Measurements from ENCODE around the gene CDADC1. TPM values are rescaled to one million over a fixed set of nuclear protein-coding genes. Genes with fewer than 3 reads are reported as not detected.

CDADC1 gene
- total and polyA plus RNA-seq, 2 donors = 6.6 to 7.2 TPM

- 82% methylated on average over 5 of the region's 5 CpGs for WGBS
- DNase-seq (ENCODE audit: extremely low spot score) = no peak
- no peak overlapping the region for H3K27ac ChIP-seq (ENCODE audit: low read depth)
- H3K36me3 ChIP-seq (ENCODE audit: insufficient read depth) = no peaks in the 10 kb centered on the region
- no peak overlapping the region for H3K4me3 ChIP-seq (ENCODE audit: low read depth, low read length)
- H3K4me1 ChIP-seq (ENCODE audit: insufficient read depth) = no peaks in the 10 kb centered on the region
These were observed 3.6 kb downstream of the CDADC1 start for GRCh38 chr13:49251326-49251725.

- H3K36me3 ChIP-seq (ENCODE audit: insufficient read depth) = no peaks in the 10 kb centered on the region
- WGBS = 97% methylated on average over 1 of the region's 1 CpG
- no peak for DNase-seq (ENCODE audit: extremely low spot score)
These were observed 5.6 kb downstream of the CDADC1 start for GRCh38 chr13:49253310-49253709.

GRCh38 chr13:49254007-49254406, 6.3 kb downstream of the CDADC1 start:
- no peak for DNase-seq (ENCODE audit: extremely low spot score)
- Histone ChIP-seq H3K4me3 (ENCODE audit: low read depth, low read length) (no peak overlapping the region), H3K4me1 (ENCODE audit: insufficient read depth) (no peaks in the 10 kb centered on the region), H3K36me3 (ENCODE audit: insufficient read depth) (no peaks in the 10 kb centered on the region), H3K27ac (ENCODE audit: low read depth) (no peak overlapping the region)
- 57% methylated on average over 1 of the region's 1 CpG for WGBS

More at GRCh38 chr13:49253310-49253709, 5.6 kb downstream of the CDADC1 start:
- H3K27ac ChIP-seq (ENCODE audit: low read depth) = no peak overlapping the region
- H3K4me3 ChIP-seq (ENCODE audit: low read depth, low read length) = no peak overlapping the region
- H3K4me1 ChIP-seq (ENCODE audit: insufficient read depth) = no peaks in the 10 kb centered on the region

GRCh38 chr13:49256841-49257240, 9.1 kb downstream of the CDADC1 start:
- no peaks in the 10 kb centered on the region for H3K4me1 ChIP-seq (ENCODE audit: insufficient read depth)
- H3K36me3 ChIP-seq (ENCODE audit: insufficient read depth) = no peaks in the 10 kb centered on the region
- H3K27ac ChIP-seq (ENCODE audit: low read depth) = no peak overlapping the region
- DNase-seq (ENCODE audit: extremely low spot score) = no peak
- WGBS = 95% methylated on average over 2 of the region's 2 CpGs
- no peak overlapping the region for H3K4me3 ChIP-seq (ENCODE audit: low read depth, low read length)

- H3K27ac ChIP-seq (ENCODE audit: low read depth) = peak overlapping the region; percentile 56
- WGBS = 83% methylated on average over 3 of the region's 3 CpGs
- H3K4me1 ChIP-seq (ENCODE audit: insufficient read depth) = no peaks in the 10 kb centered on the region
- DNase-seq (ENCODE audit: extremely low spot score) = no peak
- H3K4me3 ChIP-seq (ENCODE audit: low read depth, low read length) = peak overlapping the region; percentile 17
- H3K36me3 ChIP-seq (ENCODE audit: insufficient read depth) = no peaks in the 10 kb centered on the region
These were observed 10.5 kb downstream of the CDADC1 start for GRCh38 chr13:49258089-49258796.

- 93% methylated on average over 6 of the region's 6 CpGs for WGBS
- Histone ChIP-seq H3K27ac (ENCODE audit: low read depth) (no peak overlapping the region), H3K36me3 (ENCODE audit: insufficient read depth) (no peaks in the 10 kb centered on the region), H3K4me1 (ENCODE audit: insufficient read depth) (no peaks in the 10 kb centered on the region), H3K4me3 (ENCODE audit: low read depth, low read length) (no peak overlapping the region)
- no peak for DNase-seq (ENCODE audit: extremely low spot score)
These were observed 11.9 kb downstream of the CDADC1 start for GRCh38 chr13:49259586-49259985.

GRCh38 chr13:49262634-49263033, 14.9 kb downstream of the CDADC1 start:
- 94% methylated on average over 6 of the region's 6 CpGs for WGBS
- no peaks in the 10 kb centered on the region for H3K4me1 ChIP-seq (ENCODE audit: insufficient read depth)
- no peak overlapping the region for H3K4me3 ChIP-seq (ENCODE audit: low read depth, low read length)
- DNase-seq (ENCODE audit: extremely low spot score) = no peak
- H3K36me3 ChIP-seq (ENCODE audit: insufficient read depth) = peaks cover 3% of the 10 kb centered on the region
- H3K27ac ChIP-seq (ENCODE audit: low read depth) = no peak overlapping the region

GRCh38 chr13:49265822-49266221, 18.1 kb downstream of the CDADC1 start:
- no peak overlapping the region for H3K27ac ChIP-seq (ENCODE audit: low read depth)
- DNase-seq (ENCODE audit: extremely low spot score) = no peak
- peaks cover 3% of the 10 kb centered on the region for H3K36me3 ChIP-seq (ENCODE audit: insufficient read depth)
- no peak overlapping the region for H3K4me3 ChIP-seq (ENCODE audit: low read depth, low read length)
- WGBS = 60% methylated on average over 2 of the region's 2 CpGs
- H3K4me1 ChIP-seq (ENCODE audit: insufficient read depth) = no peaks in the 10 kb centered on the region

- Histone ChIP-seq H3K36me3 (ENCODE audit: insufficient read depth) (peaks cover 3% of the 10 kb centered on the region), H3K4me3 (ENCODE audit: low read depth, low read length) (no peak overlapping the region), H3K4me1 (ENCODE audit: insufficient read depth) (no peaks in the 10 kb centered on the region), H3K27ac (ENCODE audit: low read depth) (no peak overlapping the region)
- DNase-seq (ENCODE audit: extremely low spot score) = no peak
- WGBS = 27% methylated on average over 1 of the region's 1 CpG
These were observed 23.5 kb downstream of the CDADC1 start for GRCh38 chr13:49271264-49271663.

- Histone ChIP-seq H3K36me3 (ENCODE audit: insufficient read depth) (no peaks in the 10 kb centered on the region), H3K27ac (ENCODE audit: low read depth) (no peak overlapping the region), H3K4me3 (ENCODE audit: low read depth, low read length) (no peak overlapping the region), H3K4me1 (ENCODE audit: insufficient read depth) (no peaks in the 10 kb centered on the region)
- 57% methylated on average over 2 of the region's 2 CpGs for WGBS
- no peak for DNase-seq (ENCODE audit: extremely low spot score)
These were observed 24.6 kb downstream of the CDADC1 start for GRCh38 chr13:49272296-49272695.

GRCh38 chr13:49278211-49278610, 30.5 kb downstream of the CDADC1 start:
- no peak overlapping the region for H3K4me3 ChIP-seq (ENCODE audit: low read depth, low read length)
- no peak overlapping the region for H3K27ac ChIP-seq (ENCODE audit: low read depth)
- DNase-seq (ENCODE audit: extremely low spot score) = no peak
- WGBS = 92% methylated on average over 2 of the region's 2 CpGs
- no peaks in the 10 kb centered on the region for H3K4me1 ChIP-seq (ENCODE audit: insufficient read depth)
- peaks cover 2% of the 10 kb centered on the region for H3K36me3 ChIP-seq (ENCODE audit: insufficient read depth)

GRCh38 chr13:49279112-49279511, 31.4 kb downstream of the CDADC1 start:
- H3K36me3 ChIP-seq (ENCODE audit: insufficient read depth) = peaks cover 2% of the 10 kb centered on the region
- DNase-seq (ENCODE audit: extremely low spot score) = no peak
- WGBS = 69% methylated on average over 5 of the region's 5 CpGs
- no peaks in the 10 kb centered on the region for H3K4me1 ChIP-seq (ENCODE audit: insufficient read depth)
- H3K4me3 ChIP-seq (ENCODE audit: low read depth, low read length) = no peak overlapping the region
- H3K27ac ChIP-seq (ENCODE audit: low read depth) = no peak overlapping the region

- peaks cover 2% of the 10 kb centered on the region for H3K36me3 ChIP-seq (ENCODE audit: insufficient read depth)
- H3K4me1 ChIP-seq (ENCODE audit: insufficient read depth) = no peaks in the 10 kb centered on the region
- no peak for DNase-seq (ENCODE audit: extremely low spot score)
- no peak overlapping the region for H3K27ac ChIP-seq (ENCODE audit: low read depth)
- no peak overlapping the region for H3K4me3 ChIP-seq (ENCODE audit: low read depth, low read length)
These were observed 32.2 kb downstream of the CDADC1 start for GRCh38 chr13:49279885-49280284.

GRCh38 chr13:49287995-49288394, 40.3 kb downstream of the CDADC1 start:
- no peaks in the 10 kb centered on the region for H3K36me3 ChIP-seq (ENCODE audit: insufficient read depth)
- no peak overlapping the region for H3K4me3 ChIP-seq (ENCODE audit: low read depth, low read length)
- WGBS = 86% methylated on average over 1 of the region's 1 CpG
- no peak overlapping the region for H3K27ac ChIP-seq (ENCODE audit: low read depth)
- no peaks in the 10 kb centered on the region for H3K4me1 ChIP-seq (ENCODE audit: insufficient read depth)
- DNase-seq (ENCODE audit: extremely low spot score) = no peak

- no peak for DNase-seq (ENCODE audit: extremely low spot score)
- H3K4me1 ChIP-seq (ENCODE audit: insufficient read depth) = no peaks in the 10 kb centered on the region
- H3K36me3 ChIP-seq (ENCODE audit: insufficient read depth) = no peaks in the 10 kb centered on the region
- no peak overlapping the region for H3K27ac ChIP-seq (ENCODE audit: low read depth)
- no peak overlapping the region for H3K4me3 ChIP-seq (ENCODE audit: low read depth, low read length)
These were observed 40.7 kb downstream of the CDADC1 start for GRCh38 chr13:49288458-49288857.
